Fibroblast of the conjunctiva (primary cell): Measurements from ENCODE around the gene TMA7.

Experiments used
- DNase-seq: peaks from one replicate; pipeline ENCODE4 v3.0.0-alpha.2; 2010; ENCODE audit warnings: low read depth

TMA7 gene

DNA sequence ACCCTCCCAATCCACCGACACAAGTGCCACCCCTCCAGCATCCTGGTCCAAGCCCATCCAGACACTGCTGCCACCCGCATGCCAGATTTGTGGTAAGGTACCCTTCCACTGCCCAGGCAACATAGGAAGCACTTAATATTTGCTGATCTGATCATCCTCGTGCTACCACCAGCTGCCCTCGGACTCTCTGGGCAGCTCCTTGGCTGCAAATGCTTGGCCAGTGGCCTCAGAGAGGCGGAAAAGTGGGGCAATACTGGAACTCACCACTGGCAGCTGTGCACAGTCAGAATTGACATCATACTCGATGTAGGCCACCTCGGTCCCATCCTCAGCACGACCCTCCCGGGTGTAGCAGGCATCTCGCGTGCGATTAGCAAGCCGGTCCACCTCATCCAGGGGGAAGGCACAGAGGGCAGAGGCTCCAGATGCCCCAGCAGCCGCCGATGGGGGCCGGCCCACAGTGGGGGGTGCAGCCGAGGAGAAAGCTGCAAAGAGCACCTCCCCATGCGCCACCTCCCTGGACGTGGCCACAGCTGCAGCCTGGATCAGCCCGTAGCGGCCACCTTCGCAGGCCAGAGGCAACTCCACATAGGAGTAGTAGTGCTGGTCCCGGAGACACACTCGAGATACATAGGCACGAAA lies 16.7 kb upstream of the TMA7 start:
- no peak for DNase-seq

DNA sequence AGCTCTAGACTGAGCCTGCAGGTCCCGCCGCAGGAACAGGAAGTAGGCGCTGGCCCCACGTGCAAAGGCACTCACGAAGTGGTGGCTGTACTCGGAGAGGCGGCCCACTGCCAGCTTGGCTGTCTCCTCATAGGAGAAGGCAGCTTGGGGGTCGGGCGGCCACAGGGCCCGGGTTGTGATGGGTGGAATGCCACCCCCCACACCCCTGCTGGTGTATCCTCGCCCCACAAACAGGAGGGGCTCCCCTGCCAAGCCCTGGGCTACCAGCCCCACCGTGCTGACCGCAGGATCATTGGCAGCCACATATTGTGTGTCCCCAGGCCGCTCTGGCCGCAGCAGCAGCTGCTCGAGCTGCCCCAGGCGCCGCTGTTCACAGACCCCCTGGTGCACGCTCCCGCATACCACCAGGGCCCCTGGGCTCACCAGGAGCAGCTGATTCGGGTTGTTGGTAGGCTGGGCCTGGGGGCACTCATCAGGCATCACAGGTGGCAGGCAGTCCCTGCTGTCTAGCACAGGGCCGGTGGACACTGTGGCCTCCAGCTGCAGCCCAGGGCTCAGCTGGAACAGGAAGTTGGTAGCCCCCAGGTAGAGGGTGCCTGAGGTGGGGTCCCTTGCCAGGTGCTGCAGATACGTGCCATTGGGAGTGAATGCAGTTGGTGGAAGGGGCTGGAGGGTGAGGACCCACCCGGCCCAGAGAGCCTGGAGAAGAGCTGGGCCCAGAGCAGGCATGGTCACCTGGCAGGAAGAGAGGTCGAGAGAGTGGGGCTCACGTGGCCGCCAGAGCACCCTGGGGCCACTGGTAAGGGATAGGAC lies 16.0 kb upstream of the TMA7 start:
- DNase-seq, result no peak

DNA sequence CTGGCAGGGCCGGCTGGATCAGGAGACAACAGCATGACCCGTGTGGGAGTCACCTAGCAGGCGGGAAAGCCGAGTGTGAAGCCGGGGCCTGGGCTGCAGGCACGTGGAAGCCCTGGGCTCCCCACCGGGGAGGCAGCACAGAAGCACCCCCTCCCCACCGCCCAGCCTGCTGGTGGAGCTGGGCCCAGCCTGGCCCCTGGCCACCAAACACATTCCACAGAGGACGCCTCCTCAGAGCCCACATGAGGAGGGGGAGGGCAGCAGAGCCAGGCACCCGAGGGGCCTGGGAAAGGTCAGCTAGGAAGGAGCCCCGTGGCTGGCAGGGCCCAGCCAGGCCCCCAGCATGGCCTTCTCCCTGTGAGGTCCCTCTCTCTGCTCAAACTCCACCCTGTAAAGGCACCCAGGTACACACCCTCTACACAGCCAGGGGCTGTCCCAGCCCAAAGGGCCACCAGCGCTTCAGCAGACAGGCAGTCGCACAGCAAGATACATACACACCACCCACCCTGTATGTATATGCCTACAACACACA lies 14.7 kb upstream of the TMA7 start:
- no peak for DNase-seq

DNA sequence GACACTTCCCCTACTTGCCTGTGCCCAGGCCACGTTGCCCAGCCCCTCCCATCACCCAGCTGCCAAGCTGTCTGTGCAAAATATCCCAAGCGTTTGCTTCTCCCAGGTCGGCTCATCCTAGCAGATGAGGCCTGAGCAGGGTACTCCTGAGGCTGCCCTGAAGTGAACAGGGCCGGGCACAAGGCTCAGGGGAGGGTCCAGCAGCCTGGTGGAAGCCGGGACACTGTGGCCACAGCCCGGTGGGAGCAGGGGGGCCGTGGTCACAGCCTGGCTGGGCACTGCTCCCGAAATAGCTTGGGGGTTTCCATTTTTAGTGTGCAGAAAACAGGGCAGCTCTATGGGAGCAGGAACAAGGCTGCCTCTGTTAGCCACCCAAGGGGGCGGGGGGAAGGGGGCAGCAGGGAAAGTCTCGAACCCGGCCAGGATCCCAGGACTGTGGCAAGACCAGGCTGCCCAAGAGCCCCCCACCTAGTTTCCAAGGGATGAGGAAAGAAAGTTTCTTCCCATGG lies 13.6 kb upstream of the TMA7 start:
- DNase-seq, result no peak

DNA sequence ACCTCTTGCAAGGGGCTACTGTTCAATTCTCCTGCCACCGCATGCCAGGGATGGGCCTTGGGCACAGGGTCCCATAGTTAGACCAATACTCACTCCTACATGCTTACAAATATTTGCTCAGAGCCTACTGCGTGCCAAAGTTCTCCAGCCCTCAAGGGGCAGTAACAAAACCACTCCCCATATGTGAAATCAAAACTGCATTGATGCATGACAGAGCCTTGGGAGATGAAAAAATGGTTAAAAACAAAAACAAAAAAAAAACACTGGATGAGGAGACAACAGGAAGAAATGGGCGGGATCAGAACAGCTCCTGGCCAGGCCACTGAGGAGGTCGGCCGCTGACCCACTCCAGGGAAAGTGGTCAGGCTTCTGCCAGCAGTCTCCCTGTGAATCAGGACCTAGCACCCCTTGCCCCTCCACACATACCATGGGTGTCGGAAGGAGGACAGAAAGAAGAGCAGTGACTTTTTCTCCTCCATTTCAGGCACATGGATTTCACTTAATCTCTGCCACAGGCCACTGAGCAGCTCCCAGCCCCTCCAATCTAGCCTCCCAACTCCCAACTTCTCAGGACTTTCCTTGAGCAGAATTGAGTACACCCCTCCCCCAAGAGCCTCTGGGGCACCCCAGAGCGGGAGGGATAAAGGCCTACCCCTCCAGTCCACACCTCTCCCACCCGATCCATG lies 13.0 kb upstream of the TMA7 start:
- DNase-seq, result no peak

DNA sequence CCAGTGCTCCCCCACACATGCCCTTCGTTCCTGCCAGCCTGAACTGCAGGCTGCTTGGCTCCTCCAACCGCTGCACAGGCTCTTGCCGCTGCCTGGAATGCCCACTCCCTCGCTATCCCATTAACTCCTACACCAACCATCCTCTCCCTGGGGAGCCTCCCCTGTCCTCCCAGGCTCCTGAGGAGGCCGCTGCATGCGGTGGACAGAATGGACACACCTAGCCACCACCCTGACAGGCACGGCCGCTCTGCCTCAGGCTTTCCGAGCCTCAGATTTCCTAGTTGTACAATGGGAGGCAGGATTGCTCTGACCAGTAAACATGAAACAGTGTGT lies 12.5 kb upstream of the TMA7 start:
- no peak for DNase-seq

DNA sequence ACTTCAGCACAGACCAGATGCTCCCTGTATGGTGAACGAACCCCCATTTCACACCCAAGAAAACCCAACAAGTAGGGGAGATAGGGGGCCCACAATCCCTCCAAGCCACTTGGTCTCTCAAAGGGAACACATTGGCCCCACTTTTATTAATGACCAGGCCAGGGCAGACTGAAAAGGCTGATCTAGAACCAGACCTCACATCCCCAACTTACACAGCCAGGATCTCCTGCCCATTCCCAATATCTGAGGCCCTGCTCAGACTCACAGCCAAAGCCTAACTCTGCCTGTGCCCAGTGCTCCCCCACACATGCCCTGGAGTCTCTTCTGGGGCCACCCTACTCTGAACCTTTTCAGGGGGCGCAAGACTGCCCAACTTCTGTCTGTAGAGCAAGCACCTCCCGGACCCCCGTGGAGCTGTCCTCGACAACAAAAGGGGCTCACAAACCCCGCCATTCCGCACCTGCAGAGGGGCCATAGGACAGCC lies 11.9 kb upstream of the TMA7 start:
- no peak for DNase-seq

DNA sequence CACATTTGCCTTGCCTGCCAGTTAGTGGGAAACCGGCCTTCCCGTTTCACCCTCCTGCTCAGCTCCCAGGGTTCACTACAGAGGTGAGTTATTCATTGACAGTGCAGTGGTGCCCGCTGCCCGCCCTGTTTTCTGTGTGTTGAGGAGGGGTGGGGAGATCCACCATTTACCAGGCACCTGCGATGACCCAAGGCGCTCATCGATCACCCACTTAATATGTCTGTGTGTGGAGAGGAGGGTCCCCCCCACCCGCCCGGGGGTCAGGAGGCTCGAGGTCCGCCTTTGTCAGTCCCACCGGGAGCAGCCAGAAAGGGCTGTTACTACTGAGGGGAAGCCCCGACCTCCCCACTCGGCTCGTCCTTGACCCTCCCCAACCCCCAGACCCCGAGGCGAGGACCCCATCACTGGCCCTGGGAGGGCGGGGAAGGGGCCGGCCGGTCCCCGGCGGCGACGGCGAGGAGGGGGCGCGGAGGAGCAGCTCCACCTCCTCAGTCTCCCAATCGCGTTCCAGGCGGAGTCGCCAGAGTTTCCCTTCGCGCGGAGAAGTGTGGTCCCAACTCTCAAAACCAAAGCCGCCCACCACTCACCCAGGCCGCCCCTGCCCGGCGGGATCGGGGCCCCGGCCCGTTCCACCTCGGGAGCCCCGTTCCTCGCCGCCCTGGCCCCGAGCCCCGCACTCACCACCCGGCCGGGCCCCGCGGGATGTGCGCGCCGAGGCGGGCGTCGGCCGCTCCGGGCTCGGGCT lies 11.3 kb upstream of the TMA7 start:
- DNase-seq, result no peak

DNA sequence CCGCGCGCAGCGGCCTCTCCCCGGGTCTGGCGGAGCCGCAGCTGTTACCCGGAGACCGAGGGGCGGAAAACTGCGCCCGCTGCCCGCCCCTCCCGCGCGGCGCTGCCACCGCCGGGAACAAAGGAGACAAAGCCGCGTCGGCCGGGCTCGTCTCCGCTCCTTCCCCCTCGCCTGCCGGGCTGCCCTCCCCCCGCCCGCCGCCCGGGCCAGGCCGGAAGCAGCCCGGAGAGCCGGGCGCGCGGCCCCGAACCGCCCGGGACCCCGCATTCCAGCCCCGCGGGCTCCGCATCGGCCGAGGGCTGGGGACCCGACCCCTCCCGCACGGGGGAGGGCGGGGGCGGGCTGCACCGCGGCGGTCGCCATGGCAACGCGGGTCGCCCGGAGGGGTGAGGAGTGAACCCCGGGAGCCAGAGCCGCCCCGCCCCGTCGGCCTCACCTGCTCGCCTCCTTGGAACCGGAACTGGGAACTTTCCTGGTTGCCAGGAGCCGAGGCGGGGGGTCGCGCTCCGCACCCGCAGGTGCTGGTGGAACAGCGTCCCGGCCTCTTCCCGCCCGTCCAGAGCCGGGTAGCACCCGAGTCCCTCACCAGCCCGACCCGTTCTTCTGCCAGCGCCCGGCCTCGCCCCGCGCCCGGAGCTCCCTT lies 10.6 kb upstream of the TMA7 start:
- no peak for DNase-seq

DNA sequence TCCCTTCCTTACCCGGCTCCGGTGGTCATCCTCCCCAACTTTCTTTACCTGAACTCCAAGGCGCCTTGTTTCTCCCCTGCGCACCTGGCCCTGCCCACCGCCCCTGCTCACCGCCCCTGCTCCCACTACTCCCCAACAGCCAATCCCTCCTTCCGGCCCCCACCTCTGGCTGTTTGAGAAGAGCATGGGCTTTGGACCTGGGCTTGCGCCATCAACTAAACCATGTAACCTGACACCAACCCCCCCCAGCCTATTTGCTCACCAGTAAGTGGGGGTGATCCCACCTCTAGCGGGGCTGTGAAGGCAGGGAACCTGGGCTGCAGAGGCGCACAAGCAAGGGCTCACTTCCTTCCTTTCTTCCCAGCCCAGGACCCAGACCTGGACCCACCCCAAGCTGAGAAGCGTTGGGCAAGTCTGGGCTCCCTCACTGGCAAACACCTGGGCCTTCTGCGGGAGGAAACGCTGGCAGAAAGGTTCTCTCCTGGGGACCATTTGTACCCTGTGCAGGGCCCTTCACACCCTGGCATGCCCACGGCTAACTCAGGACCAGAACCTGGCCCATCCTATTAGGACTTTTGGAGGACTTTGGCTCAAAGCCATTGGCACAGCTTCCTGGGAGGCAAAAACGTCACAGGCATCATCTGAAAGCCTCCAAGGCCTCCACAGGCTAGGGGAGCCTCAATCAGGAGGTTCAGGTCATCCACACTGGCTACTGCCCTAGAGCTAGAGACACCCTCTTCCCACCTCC lies 9.9 kb upstream of the TMA7 start, which contains the start of gene PLXNB1:
PLXNB1 (minus strand) TSS at position 127 of the 748 bp plus-strand sequence. CDS start 5,475 bp downstream, outside the sequence.
- DNase-seq, result peak; percentile 42

DNA sequence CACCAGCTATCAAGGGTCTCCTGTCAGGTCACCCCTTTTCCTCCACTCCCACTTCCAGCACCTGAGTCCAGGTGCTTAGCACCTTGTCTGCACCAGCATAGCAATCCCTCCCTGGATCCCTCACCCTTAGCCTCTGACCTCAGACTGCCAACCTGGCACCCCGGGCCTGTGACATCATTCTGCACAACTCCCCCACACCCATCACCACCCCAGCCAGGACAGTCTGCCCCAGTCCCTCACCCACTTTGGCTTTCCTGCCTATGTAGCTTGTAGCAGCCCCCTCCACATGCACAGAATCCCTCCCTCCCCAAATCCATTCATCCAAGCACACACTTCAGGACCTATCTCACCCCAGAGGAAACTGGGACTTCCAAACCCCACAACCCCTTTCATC lies 9.4 kb upstream of the TMA7 start:
- no peak for DNase-seq

DNA sequence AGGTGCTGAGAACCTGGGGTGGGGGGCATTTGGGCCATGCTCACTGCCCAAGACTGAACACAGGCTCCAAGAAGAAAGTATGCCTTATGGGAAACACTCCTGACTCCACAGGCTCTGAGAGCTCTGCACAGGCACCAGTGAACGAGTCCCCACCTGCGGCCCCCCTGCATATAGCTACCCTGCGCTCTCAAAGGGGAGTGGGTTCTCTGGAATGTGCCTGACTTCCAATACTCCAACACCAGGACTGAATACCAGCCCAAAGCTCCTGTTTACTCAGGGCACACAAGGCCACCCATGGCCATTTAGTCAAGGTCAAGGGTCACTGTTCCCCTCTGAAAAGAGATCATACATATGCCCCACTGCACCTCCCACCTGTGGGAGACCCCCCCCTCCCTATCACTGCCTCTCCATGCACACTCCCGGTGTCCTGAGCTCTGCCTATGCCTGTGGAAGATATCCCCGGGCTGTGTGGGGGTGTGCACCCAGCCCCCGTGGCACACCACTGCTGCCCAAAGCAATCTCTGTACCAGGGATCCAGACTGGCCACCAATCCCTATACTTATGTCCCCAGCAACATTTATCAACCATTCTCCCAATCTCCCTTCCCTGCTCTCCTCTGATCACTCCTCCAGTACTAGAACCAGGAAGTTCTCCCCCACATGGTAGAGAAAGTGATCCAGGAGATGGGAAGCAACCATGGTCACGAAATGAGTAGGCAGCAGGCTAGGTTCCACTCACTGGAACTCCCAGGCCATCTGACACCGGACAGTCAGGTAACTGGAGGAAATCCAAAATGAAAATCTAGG lies 8.6 kb upstream of the TMA7 start:
- DNase-seq, result no peak

DNA sequence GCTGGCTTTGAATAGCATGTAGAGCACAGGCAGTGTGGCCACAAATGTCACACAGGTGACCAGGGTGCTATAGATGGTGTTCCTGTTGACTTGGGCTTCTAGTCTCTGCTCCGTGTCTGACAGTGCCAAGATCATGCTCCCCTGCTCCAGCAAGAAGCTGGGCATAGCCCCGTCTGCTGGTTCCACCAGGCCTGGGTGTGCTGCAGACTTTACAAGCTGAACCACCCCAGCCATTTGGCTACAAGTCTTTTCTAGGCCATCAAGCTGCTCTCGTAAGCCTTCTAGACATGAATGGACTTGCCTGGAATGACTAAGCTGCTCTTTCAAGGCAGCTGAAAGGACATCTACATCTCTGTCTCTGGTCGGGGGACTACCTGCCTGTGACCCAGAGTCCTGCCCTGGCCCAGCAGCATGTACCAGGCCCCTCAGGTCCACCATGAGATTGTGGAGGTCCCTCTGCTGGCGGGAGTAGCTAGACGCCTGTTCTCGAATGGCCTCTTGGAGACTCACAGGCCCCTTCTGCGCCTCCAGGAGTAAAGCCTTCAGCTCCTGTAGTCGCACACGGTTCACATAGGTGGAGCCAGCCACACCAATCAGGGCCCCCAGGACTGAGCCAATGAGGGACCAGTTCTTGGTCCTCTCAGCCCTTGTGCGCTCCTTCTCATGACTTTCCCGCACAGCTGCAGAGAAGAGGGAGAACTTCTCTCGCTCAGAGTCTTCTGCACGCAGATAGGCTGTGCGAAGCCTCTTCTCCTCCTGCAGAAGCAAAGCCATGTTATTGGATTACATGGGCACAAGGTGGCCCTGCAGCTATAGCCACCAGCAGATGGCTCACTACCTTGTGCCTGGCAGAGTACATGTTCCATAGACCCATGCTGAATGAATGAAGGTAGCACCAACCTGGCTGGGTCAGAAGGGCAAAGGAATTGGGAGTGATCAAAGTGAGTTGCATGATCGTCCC lies 7.4 kb upstream of the TMA7 start:
- no peak for DNase-seq

DNA sequence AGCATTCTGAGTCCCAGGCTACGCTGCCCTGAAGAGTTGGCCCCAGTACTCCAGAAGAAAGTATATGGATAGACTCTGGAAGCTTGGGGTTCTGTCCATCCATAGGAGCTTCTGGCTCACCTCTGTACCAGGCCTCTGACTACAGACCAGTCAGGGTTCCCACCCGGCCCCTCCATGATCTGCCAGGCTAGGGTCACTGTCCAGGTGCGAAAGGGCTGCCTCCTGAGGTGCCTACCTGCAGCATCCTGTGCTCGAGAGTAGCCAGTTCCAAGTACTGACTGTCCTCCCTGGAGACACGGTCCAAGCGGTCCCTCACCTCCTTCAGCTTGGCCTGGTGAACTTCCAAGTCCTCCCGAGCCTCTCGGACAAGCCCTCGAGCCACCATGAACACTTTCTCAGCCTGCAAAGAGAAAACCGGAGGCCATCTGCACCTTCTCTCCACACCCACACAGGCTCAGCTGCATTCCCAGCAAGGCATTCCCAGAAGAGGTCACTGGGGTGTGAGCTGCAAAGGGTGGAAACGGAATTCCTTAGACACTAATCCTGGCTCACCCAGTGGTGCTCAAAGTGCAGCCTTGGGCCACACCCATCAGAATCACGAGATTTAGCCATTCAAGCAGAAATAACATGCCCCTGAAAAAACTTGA lies 6.5 kb upstream of the TMA7 start:
- DNase-seq, result no peak

DNA sequence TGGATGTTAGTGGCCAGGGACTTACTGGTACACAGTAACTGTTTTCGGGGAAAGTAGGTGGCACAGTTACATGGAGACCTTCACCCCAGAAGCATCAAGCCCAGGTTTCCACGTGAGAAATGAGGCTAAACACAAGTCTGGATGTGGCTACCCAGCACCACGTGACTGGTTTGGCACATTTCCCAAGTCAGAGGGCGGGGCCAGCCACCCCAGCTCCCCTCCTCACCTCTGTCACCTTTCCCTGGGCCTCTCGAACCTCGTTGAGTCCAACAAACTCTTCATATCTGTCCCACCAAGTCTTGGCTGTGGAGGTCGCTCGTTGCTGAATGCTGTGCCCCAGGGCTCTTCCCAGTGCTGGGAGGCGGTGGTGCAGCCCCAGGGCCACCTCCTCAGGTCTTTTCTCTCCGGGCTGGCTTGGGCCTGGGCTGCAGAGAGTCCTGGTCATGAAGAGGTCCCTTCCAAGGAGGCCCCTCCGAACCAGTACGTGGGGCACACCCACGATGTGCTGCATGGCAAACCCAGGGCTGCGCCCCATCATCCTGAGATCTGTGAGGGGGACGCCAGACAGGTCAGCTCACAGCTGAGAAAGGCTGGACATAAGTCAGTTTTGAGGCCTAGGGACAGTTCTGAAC lies 5.3 kb upstream of the TMA7 start:
- no peak for DNase-seq

DNA sequence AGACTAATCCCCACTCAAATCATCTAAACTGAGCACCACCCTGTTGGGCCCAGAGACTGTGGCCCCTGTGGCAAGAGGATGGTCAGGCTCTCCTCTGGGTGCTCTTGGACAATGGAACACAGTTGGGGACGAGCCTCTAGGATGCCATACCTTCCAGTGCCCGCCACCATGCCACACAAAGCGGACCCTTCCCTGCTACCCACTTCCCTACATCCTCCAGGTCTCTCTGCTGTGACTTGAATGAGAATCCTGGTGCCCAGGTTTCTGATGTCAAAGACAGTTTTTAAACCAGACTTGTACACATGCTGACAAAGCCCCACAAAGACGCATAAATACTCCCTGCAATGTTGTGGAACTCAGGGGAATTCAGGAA lies 4.8 kb upstream of the TMA7 start:
- no peak for DNase-seq

DNA sequence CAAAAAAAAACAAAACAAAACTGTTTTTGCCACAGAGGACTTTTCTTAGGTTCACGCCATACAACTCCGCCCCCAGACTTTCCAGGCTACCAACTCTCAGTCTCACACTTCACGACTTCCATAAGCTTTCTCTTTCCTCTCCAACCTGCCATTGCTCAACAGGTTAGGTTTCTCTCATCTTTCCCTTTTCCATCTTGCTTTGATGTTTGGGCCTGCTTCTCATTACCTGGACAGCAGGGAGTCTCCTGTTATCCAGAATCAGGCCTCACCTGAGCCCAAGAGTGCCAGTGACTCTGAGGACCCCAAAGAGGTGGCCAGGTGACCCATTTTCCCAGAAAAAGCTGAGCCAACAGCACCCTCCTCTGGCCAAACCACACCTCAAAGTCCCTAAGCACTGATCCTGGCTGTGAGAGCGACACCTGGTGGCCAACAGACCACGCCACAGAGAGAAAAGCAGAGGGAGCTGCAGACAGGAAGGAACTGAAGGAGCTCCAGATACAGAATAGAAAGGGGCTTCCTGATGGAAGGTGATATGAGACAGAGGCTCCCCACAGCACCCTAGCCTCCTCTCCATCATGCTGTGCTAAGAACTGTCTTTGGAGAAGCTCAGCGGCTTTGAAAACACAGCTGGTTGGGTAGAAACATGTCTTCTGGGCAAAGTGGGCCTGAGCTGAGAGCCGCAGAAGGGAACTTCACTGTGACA lies 4.1 kb upstream of the TMA7 start:
- peak; percentile 74 for DNase-seq
